A673 (cell line): ENCODE results near the gene TMEM121B. TPM values are rescaled to one million over a fixed set of nuclear protein-coding genes. Genes with fewer than 3 reads are reported as not detected.

Experiments
- BruUV-seq: library from RNA; stranded (reverse); fragments of 400-500 nt; replicated peaks from 2 replicates; lab custom pipeline; 2021; lab: Mats Ljungman, UMichigan
- CTCF ChIA-PET: fragments of 300-600 bp; sonication (Branson Sonifier 250); formaldehyde crosslinking; loops from one replicate; lab custom pipeline; 2022; ENCODE audit warnings: antibody characterized with exemption; lab: Charles Lee
- POLR2A ChIA-PET: fragments of 300-600 bp; sonication (Branson Sonifier 250); formaldehyde crosslinking; loops from one replicate; lab custom pipeline; 2022; ENCODE audit warnings: antibody characterized with exemption; ENCODE audit not compliant: low non-redundant PET; lab: Charles Lee
- DNase-seq: peaks from one replicate; pipeline ENCODE4 v3.0.0-alpha.2; 2015; ENCODE audit warnings: low spot score
- H3K27ac ChIP-seq: fragments of 200-600 bp; sonication (generic); 2 replicates; pipeline ENCODE4 v1.5.1; 2016; ENCODE audit warnings: mixed run types, low read depth, mild to moderate bottlenecking, mixed read lengths, antibody characterized with exemption, low read length; ENCODE audit not compliant: poor library complexity, severe bottlenecking
- H3K27me3 ChIP-seq: fragments of 200-600 bp; sonication (generic); replicated peaks from 2 replicates; pipeline ENCODE4 v1.6.1; 2017; ENCODE audit warnings: mixed run types, low read depth, mild to moderate bottlenecking, mixed read lengths, antibody characterized with exemption, low read length; ENCODE audit not compliant: insufficient read depth, poor library complexity
- H3K36me3 ChIP-seq: fragments of 200-600 bp; sonication (generic); 2 replicates; pipeline ENCODE4 v1.6.1; 2016; ENCODE audit warnings: mixed run types, mild to moderate bottlenecking, mixed read lengths, antibody characterized with exemption, low read length; ENCODE audit not compliant: insufficient read depth, poor library complexity, severe bottlenecking
- H3K4me1 ChIP-seq: fragments of 200-600 bp; sonication (generic); 2 replicates; pipeline ENCODE4 v1.6.1; 2017; ENCODE audit warnings: mixed run types, mild to moderate bottlenecking, mixed read lengths, antibody characterized with exemption, low read length; ENCODE audit not compliant: insufficient read depth, poor library complexity, severe bottlenecking
- H3K4me3 ChIP-seq: fragments of 200-600 bp; sonication (generic); 2 replicates; pipeline ENCODE4 v1.5.1; 2016; ENCODE audit warnings: low read depth, mixed run types, mild to moderate bottlenecking, mixed read lengths, low read length; ENCODE audit not compliant: poor library complexity, severe bottlenecking
- H3K9me3 ChIP-seq: fragments of 200-600 bp; sonication (generic); 2 replicates; pipeline ENCODE4 v1.6.1; 2016; ENCODE audit warnings: mixed run types, low read depth, mild to moderate bottlenecking, mixed read lengths, antibody characterized with exemption, low read length; ENCODE audit not compliant: poor library complexity, severe bottlenecking
- EZH2 ChIP-seq: fragments of 200-600 bp; sonication (generic); IDR thresholded peaks from 2 replicates; pipeline ENCODE4 v1.6.1; 2017; ENCODE audit warnings: borderline replicate concordance, low read depth, mild to moderate bottlenecking, mixed read lengths, antibody characterized with exemption, low read length; ENCODE audit not compliant: poor library complexity, severe bottlenecking
- intact Hi-C: fragments of 100-400 bp; cut with micrococcal nuclease; formaldehyde crosslinking; loops from one replicate; pipeline ENCODE4 v1.10.0; 2022; ENCODE audit not compliant: unreplicated experiment
- total RNA-seq: library from RNA; stranded (reverse); gene quantifications from 2 replicates; pipeline ENCODE4 v1.2.3, GENCODE V29; 2021
- TF ChIP-seq, protein P1 (sequence below): fragments of 300-800, 200-600 bp; sonication (generic); conservative IDR thresholded peaks from 2 replicates; pipeline ENCODE4 v1.5.1; 2017; ENCODE audit warnings: low read depth, mild to moderate bottlenecking, antibody characterized with exemption, low read length, moderate library complexity, mixed read lengths

The TMEM121B gene
- total RNA-seq, 1 experiment from 2014 or later = 2.5 TPM

DNA sequence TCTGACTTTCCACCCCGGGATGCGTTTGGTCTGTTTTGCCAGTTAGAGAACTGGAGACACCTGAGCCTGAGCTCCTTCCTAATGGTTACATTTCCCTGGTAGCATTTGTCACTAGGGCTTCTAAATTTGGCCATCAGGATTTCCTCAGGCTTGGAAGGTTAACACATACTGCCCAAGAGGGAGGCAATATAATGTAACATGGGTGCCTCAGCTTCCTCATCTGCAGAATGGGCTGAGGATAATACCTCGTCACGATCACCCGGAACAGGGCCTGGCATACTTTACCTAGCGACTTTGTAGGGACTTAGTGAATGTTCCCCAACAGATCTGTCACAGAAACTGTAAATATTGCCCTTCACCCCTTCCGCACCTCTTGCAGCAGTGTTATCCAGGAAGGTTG lies 25.1 kb downstream of the TMEM121B start:
- BruUV-seq = no TSS peak
- no peak overlapping the region for H3K4me3 ChIP-seq
- no peaks in the 10 kb centered on the region for H3K4me1 ChIP-seq
- no peak for DNase-seq
- H3K36me3 ChIP-seq = peaks cover 5% of the 10 kb centered on the region
- no peaks in the 10 kb centered on the region for H3K27me3 ChIP-seq
- no peaks in the 10 kb centered on the region for H3K9me3 ChIP-seq
- POLR2A ChIA-PET = interaction anchor here (0.6 kb wide), 1 partner anchor 254 kb away, joined by 9 read pairs; no protein-coding TSS in a partner anchor
- no peak overlapping the region for H3K27ac ChIP-seq
- CTCF ChIA-PET = no interaction called here
- TF ChIP-seq EZH2 = no peak
- TF ChIP-seq, protein P1, sequence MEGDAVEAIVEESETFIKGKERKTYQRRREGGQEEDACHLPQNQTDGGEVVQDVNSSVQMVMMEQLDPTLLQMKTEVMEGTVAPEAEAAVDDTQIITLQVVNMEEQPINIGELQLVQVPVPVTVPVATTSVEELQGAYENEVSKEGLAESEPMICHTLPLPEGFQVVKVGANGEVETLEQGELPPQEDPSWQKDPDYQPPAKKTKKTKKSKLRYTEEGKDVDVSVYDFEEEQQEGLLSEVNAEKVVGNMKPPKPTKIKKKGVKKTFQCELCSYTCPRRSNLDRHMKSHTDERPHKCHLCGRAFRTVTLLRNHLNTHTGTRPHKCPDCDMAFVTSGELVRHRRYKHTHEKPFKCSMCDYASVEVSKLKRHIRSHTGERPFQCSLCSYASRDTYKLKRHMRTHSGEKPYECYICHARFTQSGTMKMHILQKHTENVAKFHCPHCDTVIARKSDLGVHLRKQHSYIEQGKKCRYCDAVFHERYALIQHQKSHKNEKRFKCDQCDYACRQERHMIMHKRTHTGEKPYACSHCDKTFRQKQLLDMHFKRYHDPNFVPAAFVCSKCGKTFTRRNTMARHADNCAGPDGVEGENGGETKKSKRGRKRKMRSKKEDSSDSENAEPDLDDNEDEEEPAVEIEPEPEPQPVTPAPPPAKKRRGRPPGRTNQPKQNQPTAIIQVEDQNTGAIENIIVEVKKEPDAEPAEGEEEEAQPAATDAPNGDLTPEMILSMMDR = no peak
- intact Hi-C loops = no loop called here

DNA sequence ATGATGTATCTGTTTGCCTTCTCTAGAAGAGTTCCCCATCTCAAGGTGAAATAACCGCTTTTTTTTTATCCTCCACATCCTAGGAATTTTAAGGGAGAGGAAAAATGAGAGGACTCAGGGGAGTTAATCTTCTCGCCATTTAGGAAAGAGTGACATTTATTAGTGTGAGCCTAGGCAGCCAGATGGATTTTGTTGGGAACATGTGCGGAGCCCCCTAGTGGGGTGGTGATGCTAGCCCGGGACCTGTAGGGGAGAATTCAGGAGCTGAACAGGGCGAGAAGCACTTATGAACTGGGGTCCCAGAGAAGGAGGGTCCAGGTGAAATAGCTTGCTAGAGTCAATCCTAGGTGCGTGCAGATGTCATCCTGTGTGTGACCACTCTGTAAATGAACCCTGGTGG lies 25.6 kb downstream of the TMEM121B start:
- no peak overlapping the region for H3K4me3 ChIP-seq
- DNase-seq = peak; percentile 33
- no peaks in the 10 kb centered on the region for H3K4me1 ChIP-seq
- POLR2A ChIA-PET = no interaction called here
- no TSS peak for BruUV-seq
- no peaks in the 10 kb centered on the region for H3K27me3 ChIP-seq
- TF ChIP-seq EZH2 = no peak
- TF ChIP-seq, protein P1 = peak; percentile 61
- intact Hi-C loops = no loop called here
- no peak overlapping the region for H3K27ac ChIP-seq
- peaks cover 5% of the 10 kb centered on the region for H3K36me3 ChIP-seq
- H3K9me3 ChIP-seq = no peaks in the 10 kb centered on the region
- CTCF ChIA-PET = interaction anchor here (1.0 kb wide), 1 partner anchor 38 kb away, joined by 3 read pairs; no protein-coding TSS in a partner anchor

DNA sequence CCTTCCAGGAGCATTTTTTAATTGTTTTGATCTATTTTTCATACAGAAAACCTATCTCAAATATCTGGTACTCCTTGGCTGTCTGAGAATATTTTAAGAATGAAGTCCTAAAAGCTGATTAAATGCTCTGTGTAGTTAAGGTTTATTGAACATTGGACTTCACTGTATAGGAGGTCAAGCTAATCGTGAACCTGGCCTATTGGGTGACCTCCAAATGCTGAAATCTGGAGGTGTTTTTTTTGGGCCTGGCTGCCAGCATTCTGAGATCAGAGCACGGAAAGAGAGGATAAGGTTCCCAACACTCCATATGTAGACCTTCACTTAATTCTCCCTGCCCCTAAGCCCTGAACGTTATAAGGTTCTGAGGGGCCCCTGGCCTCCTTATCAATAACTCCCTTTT lies 28.1 kb downstream of the TMEM121B start:
- Histone ChIP-seq H3K4me1 (no peaks in the 10 kb centered on the region), H3K36me3 (no peaks in the 10 kb centered on the region), H3K4me3 (no peak overlapping the region), H3K27me3 (no peaks in the 10 kb centered on the region), H3K27ac (no peak overlapping the region), H3K9me3 (no peaks in the 10 kb centered on the region)
- intact Hi-C loops = no loop called here
- no peak for DNase-seq
- no peak for TF ChIP-seq EZH2
- TF ChIP-seq, protein P1 = no peak
- no TSS peak for BruUV-seq
- ChIA-PET CTCF (no interaction called here), POLR2A (no interaction called here)
